HG02759 (cell line): ENCODE data around the gene ITCH.
"Not testable (repeated sequence)": the region's sequence is repeated elsewhere in the genome, so short reads cannot be mapped to it uniquely, and the experiment has no call there.

Experiments used
- ATAC-seq: cut with Tn5 transposase; IDR thresholded peaks from one replicate; pipeline ENCODE4 v1.9.1; 2021; ENCODE audit warnings: mild to moderate bottlenecking, moderate library complexity; ENCODE audit not compliant: unreplicated experiment

The ITCH gene

GRCh38 chr20:34412453-34412852 lies 49.4 kb downstream of the ITCH start:
- ATAC-seq = no peak

GRCh38 chr20:34414525-34414924 lies 51.5 kb downstream of the ITCH start:
- ATAC-seq = not testable (repeated sequence)

- peak; percentile 78 for ATAC-seq
These were observed 52.0 kb downstream of the ITCH start for GRCh38 chr20:34415079-34415478.

- ATAC-seq = no peak
These were observed 57.1 kb downstream of the ITCH start for GRCh38 chr20:34420146-34420545.

GRCh38 chr20:34420975-34421374 lies 57.9 kb downstream of the ITCH start:
- no peak for ATAC-seq

GRCh38 chr20:34421766-34422466 lies 58.8 kb downstream of the ITCH start:
- ATAC-seq = no peak

- not testable (repeated sequence) for ATAC-seq
These were observed 62.1 kb downstream of the ITCH start for GRCh38 chr20:34425032-34425690.

GRCh38 chr20:34426026-34426425 lies 63.0 kb downstream of the ITCH start:
- no peak for ATAC-seq

GRCh38 chr20:34427331-34427730 lies 64.3 kb downstream of the ITCH start:
- ATAC-seq = no peak

- ATAC-seq = no peak
These were observed 64.7 kb downstream of the ITCH start for GRCh38 chr20:34427784-34428183.

GRCh38 chr20:34431168-34431567 lies 68.1 kb downstream of the ITCH start:
- ATAC-seq = no peak

GRCh38 chr20:34432663-34433062 lies 69.6 kb downstream of the ITCH start:
- ATAC-seq = not testable (repeated sequence)

- ATAC-seq = no peak
These were observed 70.3 kb downstream of the ITCH start for GRCh38 chr20:34433391-34433790.

- ATAC-seq = no peak
These were observed 72.5 kb downstream of the ITCH start for GRCh38 chr20:34435589-34435988.

GRCh38 chr20:34437330-34437986 lies 74.4 kb downstream of the ITCH start:
- ATAC-seq = no peak

GRCh38 chr20:34439168-34439567 lies 76.1 kb downstream of the ITCH start:
- ATAC-seq = no peak

- ATAC-seq = not testable (repeated sequence)
These were observed 78.3 kb downstream of the ITCH start for GRCh38 chr20:34441423-34441822.

- ATAC-seq = no peak
These were observed 80.5 kb downstream of the ITCH start for GRCh38 chr20:34443546-34443945.

GRCh38 chr20:34445177-34446065 lies 82.3 kb downstream of the ITCH start:
- no peak for ATAC-seq

GRCh38 chr20:34448517-34448916 lies 85.4 kb downstream of the ITCH start:
- ATAC-seq = no peak
